Measurements from ENCODE around the gene OR1J2.

GRCh38 chr9:122468735-122469134 lies 41.9 kb upstream of the OR1J2 start:
- no peak for TF ChIP-seq POLR2A (IDR thresholded peaks at IDR 0.05)
- no peak for TF ChIP-seq CTCF (IDR thresholded peaks at IDR 0.05)
